Sigmoid colon (tissue), 4 donors: ENCODE data around the gene RGPD6.
"Not testable (repeated sequence)": the region's sequence is repeated elsewhere in the genome, so short reads cannot be mapped to it uniquely, and the experiment has no call there.

Experiments
- CTCF ChIP-seq, 4 experiments: fragments of 450-650 bp in 3 of 4; fragments of 200-600 bp in 1 of 4; IDR thresholded peaks; one replicate each; pipeline ENCODE4 v1.5.1; 2016 to 2019; ENCODE audit warnings: antibody characterized with exemption in 4 of 4, mild to moderate bottlenecking in 3 of 4, moderate library complexity in 2 of 4
- POLR2AphosphoS5 ChIP-seq, 4 donors: sonication (generic); formaldehyde crosslinking; IDR thresholded peaks; one replicate each; pipeline ENCODE4 v1.6.1; 2017; ENCODE audit warnings: antibody characterized with exemption in 4 of 4

- not testable (repeated sequence) for TF ChIP-seq POLR2AphosphoS5, CTCF (IDR thresholded peaks at IDR 0.05)
Observed at GRCh38 chr2:110609843-110610612, 33.0 kb upstream of the RGPD6 start.
